GM04504 (cell line): ENCODE measurements around the gene MIPEP.
"Not testable (repeated sequence)": the region's sequence is repeated elsewhere in the genome, so short reads cannot be mapped to it uniquely, and the experiment has no call there.

Experiments
- DNase-seq: peaks from one replicate; pipeline ENCODE4 v3.0.0-alpha.2; 2012; ENCODE audit warnings: low read depth

MIPEP gene

GRCh38 chr13:23749288-23749873 lies 139.8 kb downstream of the MIPEP start:
- DNase-seq: no peak

GRCh38 chr13:23748109-23748990 lies 140.8 kb downstream of the MIPEP start:
- no peak for DNase-seq

- not testable (repeated sequence) for DNase-seq
These were observed 143.1 kb downstream of the MIPEP start for GRCh38 chr13:23746141-23746540.

GRCh38 chr13:23744315-23744714 lies 144.9 kb downstream of the MIPEP start:
- no peak for DNase-seq

GRCh38 chr13:23743278-23744076 lies 145.7 kb downstream of the MIPEP start:
- DNase-seq: no peak

GRCh38 chr13:23741879-23742510 lies 147.2 kb downstream of the MIPEP start:
- DNase-seq: no peak

- DNase-seq: no peak
These were observed 149.2 kb downstream of the MIPEP start for GRCh38 chr13:23740002-23740401.

- no peak for DNase-seq
These were observed 149.6 kb downstream of the MIPEP start for GRCh38 chr13:23739596-23739995.

- no peak for DNase-seq
These were observed 152.7 kb downstream of the MIPEP start for GRCh38 chr13:23736541-23736940.

- DNase-seq: no peak
These were observed 153.9 kb downstream of the MIPEP start for GRCh38 chr13:23735329-23735728.

- DNase-seq: no peak
These were observed 157.5 kb downstream of the MIPEP start for GRCh38 chr13:23731709-23732108.

GRCh38 chr13:23730251-23730650 lies 158.9 kb downstream of the MIPEP start:
- DNase-seq: no peak

- DNase-seq: no peak
These were observed 159.7 kb downstream of the MIPEP start for GRCh38 chr13:23729531-23729930.

- DNase-seq: no peak
These were observed 160.4 kb downstream of the MIPEP start for GRCh38 chr13:23728807-23729206.

- DNase-seq: no peak
These were observed 163.3 kb downstream of the MIPEP start for GRCh38 chr13:23725922-23726321.

- no peak for DNase-seq
These were observed 164.8 kb downstream of the MIPEP start for GRCh38 chr13:23724196-23724970.

GRCh38 chr13:23723471-23723870 lies 165.7 kb downstream of the MIPEP start:
- DNase-seq: peak; percentile 64

- no peak for DNase-seq
These were observed 166.3 kb downstream of the MIPEP start for GRCh38 chr13:23722726-23723453.

- DNase-seq: no peak
These were observed 170.2 kb downstream of the MIPEP start for GRCh38 chr13:23718996-23719395.

GRCh38 chr13:23716401-23716800 lies 172.8 kb downstream of the MIPEP start:
- no peak for DNase-seq

GRCh38 chr13:23715762-23716235 lies 173.4 kb downstream of the MIPEP start:
- DNase-seq: no peak
